Ishikawa (cell line): ENCODE data around the gene INTS6.

ENCODE experiments used
- CEBPB ChIP-seq: IDR thresholded peaks from 2 replicates; pipeline ENCODE4 v1.6.1; 2012
- CREB1 ChIP-seq: IDR thresholded peaks from 2 replicates; pipeline ENCODE4 v1.6.1; 2012; ENCODE audit warnings: low read depth
- EGR1 ChIP-seq: IDR thresholded peaks from 2 replicates; pipeline ENCODE4 v1.6.1; 2012
- EP300 ChIP-seq: IDR thresholded peaks from 2 replicates; pipeline ENCODE4 v1.6.1; 2012; ENCODE audit warnings: borderline replicate concordance
- FOXM1 ChIP-seq: IDR thresholded peaks from 2 replicates; pipeline ENCODE4 v1.6.1; 2012; ENCODE audit warnings: low read depth, borderline replicate concordance
- MAX ChIP-seq: IDR thresholded peaks from 2 replicates; pipeline ENCODE4 v1.6.1; 2012
- NFIC ChIP-seq: IDR thresholded peaks from 2 replicates; pipeline ENCODE4 v1.6.1; 2012
- RAD21 ChIP-seq: IDR thresholded peaks from 2 replicates; pipeline ENCODE4 v1.6.1; 2012; ENCODE audit warnings: low read depth
- REST ChIP-seq: IDR thresholded peaks from 2 replicates; pipeline ENCODE4 v1.6.1; 2012; ENCODE audit warnings: low read depth, mild to moderate bottlenecking
- TAF1 ChIP-seq: IDR thresholded peaks from 2 replicates; pipeline ENCODE4 v1.6.1; 2012; ENCODE audit warnings: low read depth, mild to moderate bottlenecking
- TCF12 ChIP-seq: IDR thresholded peaks from 2 replicates; pipeline ENCODE4 v1.6.1; 2012; ENCODE audit warnings: low read depth
- TEAD4 ChIP-seq: IDR thresholded peaks from 2 replicates; pipeline ENCODE4 v1.6.1; 2012
- USF1 ChIP-seq: IDR thresholded peaks from 2 replicates; pipeline ENCODE4 v1.6.1; 2012
- YY1 ChIP-seq: IDR thresholded peaks from 2 replicates; pipeline ENCODE4 v1.6.1; 2012; ENCODE audit warnings: low read depth
- ZBTB7A ChIP-seq: IDR thresholded peaks from 2 replicates; pipeline ENCODE4 v1.6.1; 2012; ENCODE audit warnings: low read depth

INTS6 gene

GRCh38 chr13:51342706-51343105 lies 110.1 kb downstream of the INTS6 start:
- TF ChIP-seq NFIC (no peak), FOXM1 (no peak), TCF12 (no peak)

- no peak for TF ChIP-seq USF1
- TF ChIP-seq TAF1 = no peak
- no peak for TF ChIP-seq MAX
- no peak for TF ChIP-seq NFIC
- no peak for TF ChIP-seq REST
- TF ChIP-seq RAD21 = no peak
- TF ChIP-seq CREB1 = no peak
- TF ChIP-seq TEAD4 = no peak
- no peak for TF ChIP-seq ZBTB7A
- no peak for TF ChIP-seq EGR1
- TF ChIP-seq YY1 = no peak
- no peak for TF ChIP-seq FOXM1
- TF ChIP-seq TCF12 = no peak
- no peak for TF ChIP-seq CEBPB
- no peak for TF ChIP-seq EP300
Measured at GRCh38 chr13:51341791-51342190, 111.0 kb downstream of the INTS6 start.

- TF ChIP-seq REST = no peak
- no peak for TF ChIP-seq TEAD4
- no peak for TF ChIP-seq NFIC
- TF ChIP-seq USF1 = no peak
Measured at GRCh38 chr13:51341232-51341631, 111.6 kb downstream of the INTS6 start.

GRCh38 chr13:51339952-51340732 lies 112.7 kb downstream of the INTS6 start:
- TF ChIP-seq FOXM1 (no peak), MAX (no peak), EP300 (no peak), ZBTB7A (no peak), EGR1 (no peak), NFIC (no peak), CREB1 (no peak), TEAD4 (no peak), TCF12 (no peak), YY1 (no peak), CEBPB (no peak), USF1 (no peak), TAF1 (no peak)

- TF ChIP-seq EGR1 (no peak), RAD21 (no peak), EP300 (no peak), ZBTB7A (no peak), FOXM1 (no peak), YY1 (no peak), REST (no peak), TAF1 (no peak), NFIC (no peak), TCF12 (no peak), TEAD4 (no peak), CEBPB (no peak), CREB1 (no peak), MAX (no peak), USF1 (no peak)
Measured at GRCh38 chr13:51339354-51339753, 113.5 kb downstream of the INTS6 start, which contains the start of gene SERPINE3. SERPINE3 (plus strand) TSS chr13:51339691; CDS start chr13:51341092, 1,401 bp downstream.
